ENCODE measurements around the gene HSD17B1. TPM values are rescaled to one million over a fixed set of nuclear protein-coding genes. Genes with fewer than 3 reads are reported as not detected.

HSD17B1 gene
- total RNA-seq, 1 donor from 2014 or later = 1.8 TPM

DNA sequence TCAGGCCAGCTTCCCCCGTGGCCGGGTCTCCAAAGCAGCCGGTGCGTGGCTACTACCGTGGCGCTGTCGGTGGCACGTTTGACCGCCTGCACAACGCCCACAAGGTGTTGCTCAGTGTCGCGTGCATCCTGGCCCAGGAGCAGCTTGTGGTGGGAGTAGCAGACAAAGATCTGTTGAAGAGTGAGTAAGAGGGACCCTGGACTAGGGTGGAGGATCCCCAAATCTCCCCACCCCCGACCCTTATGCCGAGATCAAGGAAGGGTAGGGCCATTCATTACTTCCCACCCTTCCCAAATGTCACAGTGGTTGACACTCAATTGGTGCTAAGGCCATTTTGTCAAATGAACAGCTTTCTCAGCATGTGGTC, 10.4 kb downstream of the HSD17B1 start:
- peaks cover 3% of the 10 kb centered on the region for H3K36me3 ChIP-seq (ENCODE audit: control insufficient read depth, insufficient read depth, low read length)
- TF ChIP-seq, protein P1, sequence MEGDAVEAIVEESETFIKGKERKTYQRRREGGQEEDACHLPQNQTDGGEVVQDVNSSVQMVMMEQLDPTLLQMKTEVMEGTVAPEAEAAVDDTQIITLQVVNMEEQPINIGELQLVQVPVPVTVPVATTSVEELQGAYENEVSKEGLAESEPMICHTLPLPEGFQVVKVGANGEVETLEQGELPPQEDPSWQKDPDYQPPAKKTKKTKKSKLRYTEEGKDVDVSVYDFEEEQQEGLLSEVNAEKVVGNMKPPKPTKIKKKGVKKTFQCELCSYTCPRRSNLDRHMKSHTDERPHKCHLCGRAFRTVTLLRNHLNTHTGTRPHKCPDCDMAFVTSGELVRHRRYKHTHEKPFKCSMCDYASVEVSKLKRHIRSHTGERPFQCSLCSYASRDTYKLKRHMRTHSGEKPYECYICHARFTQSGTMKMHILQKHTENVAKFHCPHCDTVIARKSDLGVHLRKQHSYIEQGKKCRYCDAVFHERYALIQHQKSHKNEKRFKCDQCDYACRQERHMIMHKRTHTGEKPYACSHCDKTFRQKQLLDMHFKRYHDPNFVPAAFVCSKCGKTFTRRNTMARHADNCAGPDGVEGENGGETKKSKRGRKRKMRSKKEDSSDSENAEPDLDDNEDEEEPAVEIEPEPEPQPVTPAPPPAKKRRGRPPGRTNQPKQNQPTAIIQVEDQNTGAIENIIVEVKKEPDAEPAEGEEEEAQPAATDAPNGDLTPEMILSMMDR (IDR thresholded peaks at IDR 0.05; ENCODE audit: insufficient read depth, low read length, poor library complexity, severe bottlenecking) = no peak
- DNase-seq (ENCODE audit: low read depth) = no peak
- H3K4me3 ChIP-seq (ENCODE audit: low read depth, low read length) = peak overlapping the region; percentile 95
- H3K27me3 ChIP-seq (ENCODE audit: control insufficient read depth, insufficient read depth, low read length) = no peaks in the 10 kb centered on the region

- no peak for DNase-seq (ENCODE audit: low read depth)
- no peaks in the 10 kb centered on the region for H3K27me3 ChIP-seq (ENCODE audit: control insufficient read depth, insufficient read depth, low read length)
- peak overlapping the region; percentile 95 for H3K4me3 ChIP-seq (ENCODE audit: low read depth, low read length)
- TF ChIP-seq, protein P1 (IDR thresholded peaks at IDR 0.05; ENCODE audit: insufficient read depth, low read length, poor library complexity, severe bottlenecking) = no peak
- H3K36me3 ChIP-seq (ENCODE audit: control insufficient read depth, insufficient read depth, low read length) = peaks cover 3% of the 10 kb centered on the region
These were observed 10.8 kb downstream of the HSD17B1 start for GRCh38 chr17:42563543-42563942.

- Histone ChIP-seq H3K4me3 (ENCODE audit: low read depth, low read length) (no peak overlapping the region), H3K27me3 (ENCODE audit: control insufficient read depth, insufficient read depth, low read length) (no peaks in the 10 kb centered on the region), H3K36me3 (ENCODE audit: control insufficient read depth, insufficient read depth, low read length) (peaks cover 3% of the 10 kb centered on the region)
- DNase-seq (ENCODE audit: low read depth) = no peak
- TF ChIP-seq, protein P1 (IDR thresholded peaks at IDR 0.05; ENCODE audit: insufficient read depth, low read length, poor library complexity, severe bottlenecking) = no peak
These were observed 11.2 kb downstream of the HSD17B1 start for GRCh38 chr17:42563950-42564349.

GRCh38 chr17:42564815-42565522, 12.2 kb downstream of the HSD17B1 start:
- peaks cover 4% of the 10 kb centered on the region for H3K36me3 ChIP-seq (ENCODE audit: control insufficient read depth, insufficient read depth, low read length)
- H3K4me3 ChIP-seq (ENCODE audit: low read depth, low read length) = no peak overlapping the region
- TF ChIP-seq, protein P1 (IDR thresholded peaks at IDR 0.05; ENCODE audit: insufficient read depth, low read length, poor library complexity, severe bottlenecking) = no peak

DNA sequence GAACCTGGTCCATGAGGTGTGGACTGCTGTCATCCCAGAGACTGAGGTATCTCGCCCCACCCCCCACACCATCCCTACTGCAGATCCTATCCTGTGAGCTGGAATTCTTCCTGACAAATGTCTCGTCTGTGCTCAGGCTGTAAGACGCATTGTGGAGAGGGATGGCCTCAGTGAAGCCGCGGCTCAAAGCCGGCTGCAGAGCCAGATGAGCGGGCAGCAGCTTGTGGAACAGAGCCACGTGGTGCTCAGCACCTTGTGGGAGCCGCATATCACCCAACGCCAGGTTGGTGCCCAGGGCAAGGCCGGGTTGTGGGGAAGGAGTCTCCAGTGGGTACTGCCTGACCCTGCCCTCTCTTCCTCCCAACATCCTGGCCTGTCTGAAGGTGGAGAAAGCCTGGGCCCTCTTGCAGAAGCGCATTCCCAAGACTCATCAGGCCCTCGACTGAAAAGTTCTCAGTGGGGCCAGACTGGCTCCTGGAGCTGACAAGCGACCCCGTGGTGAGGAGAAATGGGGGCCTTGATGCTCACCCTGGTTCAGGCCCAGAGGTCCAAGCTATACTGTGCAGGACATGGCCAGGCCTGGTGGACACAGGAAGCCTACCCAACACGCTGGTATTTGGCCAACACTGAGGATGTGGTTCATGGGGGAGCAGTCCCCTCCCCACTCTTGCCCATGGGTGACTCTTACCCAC, 12.9 kb downstream of the HSD17B1 start:
- Histone ChIP-seq H3K4me3 (ENCODE audit: low read depth, low read length) (no peak overlapping the region), H3K27me3 (ENCODE audit: control insufficient read depth, insufficient read depth, low read length) (no peaks in the 10 kb centered on the region), H3K36me3 (ENCODE audit: control insufficient read depth, insufficient read depth, low read length) (peaks cover 4% of the 10 kb centered on the region)
- no peak for DNase-seq (ENCODE audit: low read depth)
- TF ChIP-seq, protein P1 (IDR thresholded peaks at IDR 0.05; ENCODE audit: insufficient read depth, low read length, poor library complexity, severe bottlenecking) = no peak

More at GRCh38 chr17:42564815-42565522, 12.2 kb downstream of the HSD17B1 start:
- no peak for DNase-seq (ENCODE audit: low read depth)
- no peaks in the 10 kb centered on the region for H3K27me3 ChIP-seq (ENCODE audit: control insufficient read depth, insufficient read depth, low read length)
